LHCN-M2 (cell line): ENCODE measurements around the gene CTAGE9. TPM values are rescaled to one million over a fixed set of nuclear protein-coding genes. Genes with fewer than 3 reads are reported as not detected.
A peak's percentile ranks its signal among the peaks of the same experiment; 100 is the strongest.

Source experiments
- DNase-seq: peaks from one replicate; pipeline ENCODE4 v3.0.0-alpha.2; 2012; ENCODE audit warnings: low read depth
- total RNA-seq: library from RNA; depleted of rRNA; stranded (reverse); fragments of >200 nt; gene quantifications from 2 replicates; pipeline ENCODE4 v1.2.3, GENCODE V29; 2014; rRNA removed

The CTAGE9 gene
- total RNA-seq, 1 experiment from 2014 or later, result not detected

DNA sequence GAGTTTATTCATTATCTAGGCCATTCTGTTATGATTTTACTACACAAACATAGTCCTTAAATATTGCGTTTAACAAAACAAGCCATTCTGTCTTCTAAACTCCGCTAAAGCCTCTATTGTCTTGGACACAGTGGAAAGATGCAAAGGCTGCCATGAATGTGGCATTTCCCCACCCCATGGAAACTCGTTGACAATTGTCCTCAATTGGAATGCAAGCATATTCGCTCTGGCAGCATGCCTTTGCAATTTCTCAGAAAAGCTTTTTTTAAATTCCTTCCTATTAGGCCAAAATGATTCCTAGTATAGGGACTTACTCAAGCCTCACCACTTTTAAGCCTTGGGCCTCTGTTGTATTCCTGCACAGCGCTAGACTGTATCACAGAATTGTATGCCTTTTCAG, 32.4 kb downstream of the CTAGE9 start:
- DNase-seq, result no peak

DNA sequence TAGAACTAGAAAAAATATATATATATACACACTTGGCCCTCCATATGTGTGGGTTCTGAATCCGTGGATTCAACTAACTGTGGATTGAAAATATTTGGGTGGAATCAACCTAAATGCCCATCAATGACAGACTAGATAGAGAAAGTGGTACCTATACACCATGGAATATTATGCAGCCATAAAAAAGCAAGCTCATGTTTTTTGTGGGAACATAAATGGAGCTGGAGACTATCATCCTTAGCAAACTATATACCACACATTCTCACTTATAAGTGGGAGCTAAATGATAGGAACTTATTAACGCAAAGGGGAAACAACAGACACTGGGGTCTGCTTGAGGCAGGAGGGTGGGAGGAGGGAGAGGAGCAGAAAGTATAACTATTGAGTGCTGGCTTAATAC, 37.6 kb downstream of the CTAGE9 start:
- DNase-seq, result no peak

DNA sequence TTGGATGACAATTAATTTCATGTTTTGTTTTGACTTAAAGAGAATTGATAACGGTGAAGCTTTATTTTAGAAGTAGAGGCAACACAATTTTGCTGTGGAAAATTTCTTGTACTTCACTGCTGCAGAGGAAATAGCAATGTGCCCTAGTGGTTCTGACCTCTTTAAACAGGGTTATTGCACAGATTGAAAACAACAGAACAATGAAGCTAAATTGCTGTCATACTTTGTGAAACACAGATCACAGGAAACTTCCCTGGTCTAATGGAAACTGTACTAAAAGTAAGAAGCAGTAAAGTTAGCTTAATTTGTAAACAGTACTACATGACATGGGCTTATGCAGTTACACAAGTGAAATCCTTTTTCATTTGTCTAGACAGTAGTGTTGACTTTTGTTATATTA, 40.9 kb downstream of the CTAGE9 start:
- DNase-seq, result no peak

DNA sequence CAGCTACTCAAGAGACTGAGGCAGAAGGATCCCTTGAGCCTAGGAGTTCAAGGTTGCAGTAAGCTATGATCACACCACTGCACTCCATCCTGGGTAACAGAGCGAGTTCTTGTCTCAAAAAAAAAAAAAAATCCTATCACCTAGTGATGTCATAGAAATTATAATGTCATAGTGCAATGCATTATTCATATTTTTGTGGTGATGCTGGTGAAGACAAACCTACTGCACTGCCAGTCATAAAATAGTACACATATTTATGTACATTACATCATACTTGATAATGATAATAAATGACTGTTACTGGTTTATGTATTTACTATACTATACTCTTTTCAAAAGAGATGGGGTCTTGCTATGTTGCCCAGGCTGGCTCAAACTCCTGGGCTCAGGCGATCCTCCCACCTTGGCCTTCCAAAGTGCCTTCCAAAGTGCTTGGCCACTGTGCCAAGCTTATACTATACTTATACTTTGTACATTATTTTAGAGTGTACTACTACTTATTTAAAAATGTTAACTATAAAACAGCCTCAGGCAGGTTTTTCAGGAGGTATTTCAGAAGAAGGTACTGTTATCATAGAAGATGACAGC, 47.1 kb downstream of the CTAGE9 start:
- no peak for DNase-seq

DNA sequence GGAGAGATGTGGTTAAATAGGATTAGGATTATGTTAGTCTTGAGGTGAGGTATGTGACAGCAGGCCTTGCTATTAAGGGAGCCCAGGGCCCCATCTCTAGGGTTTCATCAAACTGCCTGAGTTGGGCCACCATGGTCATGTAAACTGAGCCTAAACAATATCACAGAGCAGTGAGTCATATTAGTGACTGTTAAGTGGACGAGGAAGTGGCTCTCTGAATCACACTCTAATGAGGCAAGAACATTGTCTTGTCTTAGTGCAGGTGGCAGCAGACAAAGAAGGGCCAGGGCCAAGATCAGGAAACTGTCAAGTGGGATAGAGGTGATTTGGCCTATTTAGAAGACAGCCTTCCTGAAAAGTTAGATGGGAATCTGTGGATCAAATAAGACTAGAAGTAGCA, 50.6 kb downstream of the CTAGE9 start:
- peak; percentile 58 for DNase-seq

Other genes with a start within 250 kb of the CTAGE9 start
- gene ARG1, start 137.8 kb downstream of the CTAGE9 start, total RNA-seq, result not detected in 2 replicates
- gene MED23, start 82.8 kb downstream of the CTAGE9 start, total RNA-seq, result 25.7 and 26.9 TPM in 2 replicates
- gene ENPP3, start 73.7 kb downstream of the CTAGE9 start, total RNA-seq, result 0.19 TPM in 1 of 2 replicates, not detected in the other
- gene OR2A4, start 9.6 kb downstream of the CTAGE9 start, total RNA-seq, result 0.06 TPM in 1 of 2 replicates, not detected in the other
- 24.8 and 26.5 TPM in 2 replicates for gene ENPP1, start 97.0 kb upstream of the CTAGE9 start, total RNA-seq
- gene CCN2, start 240.4 kb upstream of the CTAGE9 start, total RNA-seq, result 46.6 and 51.8 TPM in 2 replicates